SK-N-SH (cell line): ENCODE results near the gene AMHR2. TPM values are rescaled to one million over a fixed set of nuclear protein-coding genes. Genes with fewer than 3 reads are reported as not detected.

Experiments
- CTCF ChIA-PET: fragments of 300-600, 350-600 bp; formaldehyde crosslinking; extraction: SDS; loops from one replicate; lab custom pipeline; 2021; lab: Yijun Ruan, JAX
- POLR2A ChIA-PET: fragments of 350-600 bp; sonication (Branson Sonifier 250); formaldehyde crosslinking; extraction: SDS; loops from one replicate; lab custom pipeline; 2020; ENCODE audit warnings: antibody characterized with exemption, inconsistent platforms; lab: Yijun Ruan, JAX
- DNase-seq: peaks from one replicate; pipeline ENCODE4 v3.0.0; 2012
- H2AFZ ChIP-seq: fragments of 200-600 bp; sonication (generic); 2 replicates; pipeline ENCODE4 v1.8.1; 2016; ENCODE audit warnings: antibody characterized with exemption, mild to moderate bottlenecking, low read depth
- H3F3A ChIP-seq: fragments of 200-600 bp; sonication (generic); replicated peaks from 2 replicates; pipeline ENCODE3; 2016; ENCODE audit warnings: antibody characterized with exemption, mild to moderate bottlenecking; ENCODE audit not compliant: insufficient read depth
- H3K27ac ChIP-seq, 2 experiments: fragments of 200-500 bp in 1 of 2; fragments of 200-600 bp in 1 of 2; sonication (Bioruptor generic) in 1 of 2; sonication (generic), shearing (Covaris generic) in 1 of 2; 2 replicates each; pipeline versions ENCODE4 v1.5.1 to v1.6.1; 2014 to 2016; ENCODE audit warnings: low read depth in 2 of 2, inconsistent platforms in 1 of 2, low read length in 1 of 2, mild to moderate bottlenecking in 1 of 2, mixed read lengths in 1 of 2
- H3K27me3 ChIP-seq: fragments of 200-600 bp; sonication (generic), shearing (Covaris generic); 2 replicates; pipeline ENCODE4 v1.6.1; 2016; ENCODE audit warnings: mixed run types; ENCODE audit not compliant: insufficient read depth
- H3K36me3 ChIP-seq, 2 experiments: fragments of 200-500 bp in 1 of 2; fragments of 200-600 bp in 1 of 2; sonication (Bioruptor generic) in 1 of 2; sonication (generic) in 1 of 2; replicated peaks in 1 of 2; 2 replicates each; pipeline versions ENCODE3 to v1.5.1; 2014 to 2016; ENCODE audit warnings: low read length in 1 of 2, mild to moderate bottlenecking in 1 of 2; ENCODE audit not compliant: insufficient read depth in 2 of 2, control insufficient read depth in 1 of 2
- H3K4me1 ChIP-seq, 2 experiments: fragments of 200-500 bp in 1 of 2; fragments of 200-600 bp in 1 of 2; sonication (Bioruptor generic) in 1 of 2; sonication (generic), shearing (Covaris generic) in 1 of 2; 2 replicates each; pipeline versions ENCODE4 v1.5.1 to v1.6.1; 2014 to 2016; ENCODE audit warnings: low read depth in 1 of 2, low read length in 1 of 2, mixed run types in 1 of 2; ENCODE audit not compliant: insufficient read depth in 2 of 2, control insufficient read depth in 1 of 2
- H3K4me2 ChIP-seq: fragments of 200-600 bp; sonication (generic), shearing (Covaris generic); 2 replicates; pipeline ENCODE4 v1.6.1; 2017; ENCODE audit warnings: mixed run types
- H3K4me3 ChIP-seq, 2 experiments: fragments of 200-500 bp in 1 of 2; fragments of 200-600 bp in 1 of 2; sonication (Bioruptor generic) in 1 of 2; sonication (generic), shearing (Covaris generic) in 1 of 2; 2 replicates each; pipeline versions ENCODE4 v1.5.1 to v1.8.1; 2014 to 2016; ENCODE audit warnings: low read depth in 2 of 2, inconsistent platforms in 1 of 2, low read length in 1 of 2, mild to moderate bottlenecking in 1 of 2, mixed read lengths in 1 of 2, moderate library complexity in 1 of 2
- H3K79me2 ChIP-seq: fragments of 200-600 bp; sonication (generic); 2 replicates; pipeline ENCODE4 v1.8.1; 2017; ENCODE audit warnings: mild to moderate bottlenecking; ENCODE audit not compliant: insufficient read depth
- H3K9ac ChIP-seq: fragments of 200-600 bp; sonication (generic); 2 replicates; pipeline ENCODE4 v1.6.1; 2017; ENCODE audit warnings: mixed run types
- H3K9me2 ChIP-seq: fragments of 200-600 bp; sonication (generic); 2 replicates; pipeline ENCODE4 v1.6.1; 2017; ENCODE audit warnings: mixed run types
- H3K9me3 ChIP-seq: fragments of 200-600 bp; sonication (generic); 2 replicates; pipeline ENCODE4 v1.6.1; 2017; ENCODE audit warnings: mixed run types, mild to moderate bottlenecking, moderate library complexity
- H4K20me1 ChIP-seq: fragments of 200-600 bp; sonication (generic); 2 replicates; pipeline ENCODE4 v1.6.1; 2017; ENCODE audit warnings: mild to moderate bottlenecking, mixed run types; ENCODE audit not compliant: insufficient read depth
- CHD2 ChIP-seq: fragments of 150-350 bp; IDR thresholded peaks from 2 replicates; pipeline ENCODE4 v1.6.1; 2018; ENCODE audit warnings: low read length; ENCODE audit not compliant: partially characterized antibody
- EP300 ChIP-seq, 2 experiments: IDR thresholded peaks; 2 replicates each; pipeline versions ENCODE4 v1.4.0 to v1.6.1; 2012; ENCODE audit warnings: borderline replicate concordance in 1 of 2, low read depth in 1 of 2, low read length in 1 of 2
- EZH2phosphoT487 ChIP-seq: fragments of 200-600 bp; sonication (generic); IDR thresholded peaks from 2 replicates; pipeline ENCODE4 v1.6.1; 2017; ENCODE audit warnings: low read depth, mixed run types, mild to moderate bottlenecking, antibody characterized with exemption, moderate library complexity, borderline replicate concordance
- FOSL2 ChIP-seq: IDR thresholded peaks from 2 replicates; pipeline ENCODE4 v1.4.0; 2012; ENCODE audit warnings: low read depth, mild to moderate bottlenecking, moderate library complexity, borderline replicate concordance
- FOXJ3 ChIP-seq: sonication (generic); formaldehyde crosslinking; IDR thresholded peaks from 2 replicates; pipeline ENCODE4 v1.5.1; 2020; ENCODE audit warnings: mild to moderate bottlenecking, missing genetic modification reagents
- FOXM1 ChIP-seq: IDR thresholded peaks from 2 replicates; pipeline ENCODE4 v1.4.0; 2012; ENCODE audit warnings: low read depth, mild to moderate bottlenecking
- GABPA ChIP-seq: IDR thresholded peaks from 2 replicates; pipeline ENCODE4 v1.4.0; 2012; ENCODE audit warnings: low read depth, mild to moderate bottlenecking
- GATA2 ChIP-seq: sonication (generic); formaldehyde crosslinking; IDR thresholded peaks from 2 replicates; pipeline ENCODE4 v1.5.0; 2020; ENCODE audit warnings: mild to moderate bottlenecking, missing genetic modification reagents
- JUND ChIP-seq: IDR thresholded peaks from 2 replicates; pipeline ENCODE4 v1.4.0; 2012
- MEF2A ChIP-seq: IDR thresholded peaks from 2 replicates; pipeline ENCODE4 v1.4.0; 2012; ENCODE audit warnings: low read depth, borderline replicate concordance
- NFIC ChIP-seq: IDR thresholded peaks from 2 replicates; pipeline ENCODE4 v1.4.0; 2012; ENCODE audit warnings: borderline replicate concordance
- NRF1 ChIP-seq: IDR thresholded peaks from 2 replicates; pipeline ENCODE4 v1.6.1; 2012; ENCODE audit warnings: low read depth, mild to moderate bottlenecking, low read length
- POLR2AphosphoS5 ChIP-seq: IDR thresholded peaks from 2 replicates; pipeline ENCODE4 v1.6.1; 2012; ENCODE audit warnings: low read depth, low read length
- RAD21 ChIP-seq: IDR thresholded peaks from 2 replicates; pipeline ENCODE4 v1.6.1; 2012; ENCODE audit warnings: mild to moderate bottlenecking, low read length
- RXRA ChIP-seq: IDR thresholded peaks from 2 replicates; pipeline ENCODE4 v1.4.0; 2012; ENCODE audit warnings: low read depth, mild to moderate bottlenecking, borderline replicate concordance
- SIN3A ChIP-seq: IDR thresholded peaks from 2 replicates; pipeline ENCODE4 v1.6.1; 2012; ENCODE audit warnings: low read depth, mild to moderate bottlenecking, low read length, moderate library complexity, borderline replicate concordance
- SMC3 ChIP-seq: IDR thresholded peaks from 2 replicates; pipeline ENCODE4 v1.6.1; 2012; ENCODE audit warnings: low read depth, low read length, improper control_type of control experiment
- TCF12 ChIP-seq: IDR thresholded peaks from 2 replicates; pipeline ENCODE4 v1.4.0; 2012
- TEAD4 ChIP-seq: IDR thresholded peaks from 2 replicates; pipeline ENCODE4 v1.4.0; 2012; ENCODE audit warnings: mild to moderate bottlenecking, borderline replicate concordance; ENCODE audit not compliant: insufficient read depth
- WGBS: methylation state at CpG from one replicate; pipeline ENCODE4 v1.1.6; 2017; ENCODE audit warnings: low lambda C conversion rate; 5-methylcytosine and 5-hydroxymethylcytosine counted together
- polyA plus RNA-seq, 3 experiments: library from polyadenylated mRNA; depleted of rRNA; stranded (reverse); fragments of >200 nt; gene quantifications; 2 replicates each; pipeline ENCODE4 v1.2.3, GENCODE V29; 2012
- TF ChIP-seq, protein P1 (sequence below): IDR thresholded peaks from 2 replicates; pipeline ENCODE4; 2012
- TF ChIP-seq, protein P2 (sequence below): fragments of 150-350 bp; IDR thresholded peaks from 2 replicates; pipeline ENCODE4 v1.6.1; 2016; ENCODE audit warnings: mild to moderate bottlenecking, low read depth, low read length
- TF ChIP-seq, protein P3 (sequence below): IDR thresholded peaks from 2 replicates; pipeline ENCODE4 v1.4.0; 2012; ENCODE audit warnings: low read depth, borderline replicate concordance
- TF ChIP-seq, protein P4 (sequence below): fragments of 150-350 bp; IDR thresholded peaks from 2 replicates; pipeline ENCODE4 v1.6.1; 2017; ENCODE audit warnings: antibody characterized with exemption, low read length, low read depth, borderline replicate concordance
- TF ChIP-seq, protein P5 (sequence below): fragments of 200-600 bp; sonication (generic); IDR thresholded peaks from 2 replicates; pipeline ENCODE4 v1.6.1; 2017; ENCODE audit warnings: antibody characterized with exemption, mild to moderate bottlenecking, moderate library complexity
- TF ChIP-seq, protein P6 (sequence below): IDR thresholded peaks from 2 replicates; pipeline ENCODE4 v1.4.0; 2012; ENCODE audit warnings: low read depth, borderline replicate concordance

AMHR2 gene
- polyA plus RNA-seq, 1 of the 3 experiments (the other 2 are of a cell fraction), result 0.03 TPM

DNA sequence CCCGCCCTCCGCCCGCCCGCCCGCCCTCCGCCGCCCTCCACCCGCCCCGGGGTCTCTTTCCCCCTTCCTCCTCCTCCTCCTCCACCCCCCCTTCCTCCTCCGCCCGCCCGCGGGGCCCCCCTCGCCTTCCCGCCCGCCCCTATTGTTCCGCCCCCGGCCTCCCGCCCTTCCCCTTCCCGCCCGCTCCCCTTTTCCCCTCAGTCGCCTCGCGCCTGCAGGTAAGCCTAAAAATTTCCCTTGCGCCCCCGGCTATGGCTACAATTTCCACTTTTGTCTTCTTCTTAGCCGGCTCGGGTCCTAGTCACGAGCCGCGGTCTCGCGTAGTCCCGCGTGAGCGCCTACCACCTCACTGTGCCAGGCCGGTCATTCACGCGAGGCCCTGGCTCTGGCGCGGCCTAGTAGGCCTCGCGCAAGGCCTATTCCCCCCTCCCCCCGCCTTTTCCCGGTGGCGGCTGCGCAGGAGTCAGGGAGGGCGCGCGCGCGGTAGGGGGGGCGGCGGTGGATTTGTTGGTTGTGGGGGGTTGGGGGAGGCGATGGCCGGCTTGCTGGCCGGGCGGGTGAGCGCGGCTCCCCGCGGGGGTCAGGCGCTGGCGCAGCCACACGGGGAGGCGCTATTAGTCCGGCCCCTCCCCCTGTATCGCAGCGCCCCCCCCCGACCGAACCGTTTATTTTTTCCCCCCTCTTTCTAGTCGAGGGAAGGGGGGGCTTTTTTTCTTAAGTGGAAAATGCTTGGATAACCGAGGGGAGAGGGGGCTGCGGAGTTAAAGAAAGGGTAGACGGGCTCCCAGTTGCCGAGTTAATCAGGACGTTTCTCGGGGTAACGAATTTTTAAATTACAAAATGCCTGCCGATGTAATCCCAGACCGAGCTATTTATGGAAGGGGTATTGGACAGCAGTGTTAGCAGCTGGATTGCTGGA is 28.8 kb downstream of the AMHR2 start:
- Histone ChIP-seq H3K36me3 (peaks cover 40 to 43% of the 10 kb centered on the region in 2 experiments), H3K9me2 (no peaks in the 10 kb centered on the region), H3K27ac (peak overlapping the region; percentile 95 to 96), H3K4me2 (peak overlapping the region; percentile 88), H3K9ac (peak overlapping the region; percentile 99), H2AFZ (no peak overlapping the region), H3K79me2 (peaks cover 52% of the 10 kb centered on the region), H3K4me3 (peak overlapping the region; percentile 68 to 83), H3K27me3 (no peaks in the 10 kb centered on the region), H3K9me3 (no peaks in the 10 kb centered on the region), H3F3A (peaks cover 15% of the 10 kb centered on the region), H3K4me1 (peaks cover 10 to 13% of the 10 kb centered on the region in 2 experiments; a peak in 3 of 4 replicates), H4K20me1 (peaks cover 50% of the 10 kb centered on the region)
- CTCF ChIA-PET, result interaction anchor here (0.7 to 1.9 kb wide), 8 partner anchors 9 to 131 kb away, joined by 3 to 10 read pairs (median 3); partner anchors contain the start of gene AAAS
- peak; percentile 91 for DNase-seq
- POLR2A ChIA-PET, result no interaction called here
- WGBS, result under 1% methylated on average over 52 of the region's 82 CpGs
- TF ChIP-seq, protein P1, sequence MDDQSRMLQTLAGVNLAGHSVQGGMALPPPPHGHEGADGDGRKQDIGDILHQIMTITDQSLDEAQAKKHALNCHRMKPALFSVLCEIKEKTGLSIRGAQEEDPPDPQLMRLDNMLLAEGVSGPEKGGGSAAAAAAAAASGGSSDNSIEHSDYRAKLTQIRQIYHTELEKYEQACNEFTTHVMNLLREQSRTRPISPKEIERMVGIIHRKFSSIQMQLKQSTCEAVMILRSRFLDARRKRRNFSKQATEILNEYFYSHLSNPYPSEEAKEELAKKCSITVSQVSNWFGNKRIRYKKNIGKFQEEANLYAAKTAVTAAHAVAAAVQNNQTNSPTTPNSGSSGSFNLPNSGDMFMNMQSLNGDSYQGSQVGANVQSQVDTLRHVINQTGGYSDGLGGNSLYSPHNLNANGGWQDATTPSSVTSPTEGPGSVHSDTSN, result no peak
- TF ChIP-seq TEAD4, result no peak
- no peak; the same call in 1 of the 2 replicates for TF ChIP-seq SMC3
- TF ChIP-seq SIN3A, result peak; percentile 40; the same call in 1 of the 2 replicates
- no peak for TF ChIP-seq EZH2phosphoT487
- TF ChIP-seq RXRA, result no peak
- TF ChIP-seq TCF12, result no peak
- TF ChIP-seq FOXJ3 (CRISPR knock-in tag), result no peak
- TF ChIP-seq POLR2AphosphoS5, result peak; percentile 21
- no peak for TF ChIP-seq FOSL2
- no peak for TF ChIP-seq NFIC
- TF ChIP-seq MEF2A, result no peak
- no peak for TF ChIP-seq JUND
- TF ChIP-seq RAD21, result no peak
- TF ChIP-seq, protein P2, sequence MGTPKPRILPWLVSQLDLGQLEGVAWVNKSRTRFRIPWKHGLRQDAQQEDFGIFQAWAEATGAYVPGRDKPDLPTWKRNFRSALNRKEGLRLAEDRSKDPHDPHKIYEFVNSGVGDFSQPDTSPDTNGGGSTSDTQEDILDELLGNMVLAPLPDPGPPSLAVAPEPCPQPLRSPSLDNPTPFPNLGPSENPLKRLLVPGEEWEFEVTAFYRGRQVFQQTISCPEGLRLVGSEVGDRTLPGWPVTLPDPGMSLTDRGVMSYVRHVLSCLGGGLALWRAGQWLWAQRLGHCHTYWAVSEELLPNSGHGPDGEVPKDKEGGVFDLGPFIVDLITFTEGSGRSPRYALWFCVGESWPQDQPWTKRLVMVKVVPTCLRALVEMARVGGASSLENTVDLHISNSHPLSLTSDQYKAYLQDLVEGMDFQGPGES, result no peak
- peak; percentile 71 for TF ChIP-seq NRF1
- peak; percentile 64 for TF ChIP-seq CHD2
- TF ChIP-seq, protein P3, sequence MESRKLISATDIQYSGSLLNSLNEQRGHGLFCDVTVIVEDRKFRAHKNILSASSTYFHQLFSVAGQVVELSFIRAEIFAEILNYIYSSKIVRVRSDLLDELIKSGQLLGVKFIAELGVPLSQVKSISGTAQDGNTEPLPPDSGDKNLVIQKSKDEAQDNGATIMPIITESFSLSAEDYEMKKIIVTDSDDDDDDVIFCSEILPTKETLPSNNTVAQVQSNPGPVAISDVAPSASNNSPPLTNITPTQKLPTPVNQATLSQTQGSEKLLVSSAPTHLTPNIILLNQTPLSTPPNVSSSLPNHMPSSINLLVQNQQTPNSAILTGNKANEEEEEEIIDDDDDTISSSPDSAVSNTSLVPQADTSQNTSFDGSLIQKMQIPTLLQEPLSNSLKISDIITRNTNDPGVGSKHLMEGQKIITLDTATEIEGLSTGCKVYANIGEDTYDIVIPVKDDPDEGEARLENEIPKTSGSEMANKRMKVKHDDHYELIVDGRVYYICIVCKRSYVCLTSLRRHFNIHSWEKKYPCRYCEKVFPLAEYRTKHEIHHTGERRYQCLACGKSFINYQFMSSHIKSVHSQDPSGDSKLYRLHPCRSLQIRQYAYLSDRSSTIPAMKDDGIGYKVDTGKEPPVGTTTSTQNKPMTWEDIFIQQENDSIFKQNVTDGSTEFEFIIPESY, result peak; percentile 67; the same call in 1 of the 2 replicates
- TF ChIP-seq GABPA, result peak; percentile 37
- 0 out of 2 replicates have a peak, but pooled peaks have one; percentile 6 for TF ChIP-seq FOXM1
- TF ChIP-seq, protein P4, sequence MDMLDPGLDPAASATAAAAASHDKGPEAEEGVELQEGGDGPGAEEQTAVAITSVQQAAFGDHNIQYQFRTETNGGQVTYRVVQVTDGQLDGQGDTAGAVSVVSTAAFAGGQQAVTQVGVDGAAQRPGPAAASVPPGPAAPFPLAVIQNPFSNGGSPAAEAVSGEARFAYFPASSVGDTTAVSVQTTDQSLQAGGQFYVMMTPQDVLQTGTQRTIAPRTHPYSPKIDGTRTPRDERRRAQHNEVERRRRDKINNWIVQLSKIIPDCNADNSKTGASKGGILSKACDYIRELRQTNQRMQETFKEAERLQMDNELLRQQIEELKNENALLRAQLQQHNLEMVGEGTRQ, result no peak
- TF ChIP-seq, protein P5, sequence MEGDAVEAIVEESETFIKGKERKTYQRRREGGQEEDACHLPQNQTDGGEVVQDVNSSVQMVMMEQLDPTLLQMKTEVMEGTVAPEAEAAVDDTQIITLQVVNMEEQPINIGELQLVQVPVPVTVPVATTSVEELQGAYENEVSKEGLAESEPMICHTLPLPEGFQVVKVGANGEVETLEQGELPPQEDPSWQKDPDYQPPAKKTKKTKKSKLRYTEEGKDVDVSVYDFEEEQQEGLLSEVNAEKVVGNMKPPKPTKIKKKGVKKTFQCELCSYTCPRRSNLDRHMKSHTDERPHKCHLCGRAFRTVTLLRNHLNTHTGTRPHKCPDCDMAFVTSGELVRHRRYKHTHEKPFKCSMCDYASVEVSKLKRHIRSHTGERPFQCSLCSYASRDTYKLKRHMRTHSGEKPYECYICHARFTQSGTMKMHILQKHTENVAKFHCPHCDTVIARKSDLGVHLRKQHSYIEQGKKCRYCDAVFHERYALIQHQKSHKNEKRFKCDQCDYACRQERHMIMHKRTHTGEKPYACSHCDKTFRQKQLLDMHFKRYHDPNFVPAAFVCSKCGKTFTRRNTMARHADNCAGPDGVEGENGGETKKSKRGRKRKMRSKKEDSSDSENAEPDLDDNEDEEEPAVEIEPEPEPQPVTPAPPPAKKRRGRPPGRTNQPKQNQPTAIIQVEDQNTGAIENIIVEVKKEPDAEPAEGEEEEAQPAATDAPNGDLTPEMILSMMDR, result peak; percentile 61
- TF ChIP-seq GATA2 (CRISPR knock-in tag), result no peak
- TF ChIP-seq, protein P6, sequence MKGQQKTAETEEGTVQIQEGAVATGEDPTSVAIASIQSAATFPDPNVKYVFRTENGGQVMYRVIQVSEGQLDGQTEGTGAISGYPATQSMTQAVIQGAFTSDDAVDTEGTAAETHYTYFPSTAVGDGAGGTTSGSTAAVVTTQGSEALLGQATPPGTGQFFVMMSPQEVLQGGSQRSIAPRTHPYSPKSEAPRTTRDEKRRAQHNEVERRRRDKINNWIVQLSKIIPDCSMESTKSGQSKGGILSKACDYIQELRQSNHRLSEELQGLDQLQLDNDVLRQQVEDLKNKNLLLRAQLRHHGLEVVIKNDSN, result no peak
- no peak for TF ChIP-seq EP300 (IDR thresholded peaks at IDR 0.05; ENCODE audit: borderline replicate concordance in 1 of 2, low read depth in 1 of 2, low read length in 1 of 2)
